PC-3 (cell line): ENCODE results near the gene PRDM13. TPM values are rescaled to one million over a fixed set of nuclear protein-coding genes. Genes with fewer than 3 reads are reported as not detected.

Experiments
- ATAC-seq: fragments of 200-7000 bp; cut with Tn5 transposase; 2 replicates; pipeline ENCODE4 v1.9.1; 2020; ENCODE audit warnings: mild to moderate bottlenecking, moderate library complexity
- BruUV-seq: library from RNA; stranded (reverse); fragments of 400-500 nt; replicated peaks from 2 replicates; lab custom pipeline; 2021; lab: Mats Ljungman, UMichigan
- CTCF ChIA-PET: fragments of 300-600 bp; sonication (Branson Sonifier 250); formaldehyde crosslinking; loops from one replicate; lab custom pipeline; 2022; ENCODE audit warnings: antibody characterized with exemption; lab: Charles Lee
- POLR2A ChIA-PET: fragments of 300-600 bp; sonication (Branson Sonifier 250); formaldehyde crosslinking; loops from one replicate; lab custom pipeline; 2022; ENCODE audit warnings: antibody characterized with exemption; ENCODE audit not compliant: unreplicated experiment; lab: Charles Lee
- DNase-seq: peaks from one replicate; pipeline ENCODE4 v3.0.0-alpha.2; 2015
- H2AFZ ChIP-seq: fragments of 300-600 bp; sonication (generic); 2 replicates; pipeline ENCODE4 v1.6.0; 2016; ENCODE audit warnings: antibody characterized with exemption, low read length
- H3F3A ChIP-seq: fragments of 300-600 bp; sonication (generic); one replicate; pipeline ENCODE4 v1.6.0; 2017; ENCODE audit warnings: antibody characterized with exemption, low read length, control low read depth, mild to moderate bottlenecking; ENCODE audit not compliant: unreplicated experiment
- H3K27ac ChIP-seq: fragments of 300-600 bp; sonication (generic); 2 replicates; pipeline ENCODE4 v1.5.1; 2016; ENCODE audit warnings: mild to moderate bottlenecking, low read length
- H3K27me3 ChIP-seq: fragments of 300-600 bp; sonication (generic); 2 replicates; pipeline ENCODE4 v1.6.1; 2016; ENCODE audit warnings: low read length, mixed read lengths
- H3K36me3 ChIP-seq: fragments of 300-600 bp; sonication (generic); 2 replicates; pipeline ENCODE4 v1.6.1; 2016; ENCODE audit warnings: low read depth, mixed run types, low read length, mixed read lengths
- H3K4me1 ChIP-seq: fragments of 300-600 bp; sonication (generic); 2 replicates; pipeline ENCODE4 v1.5.1; 2016; ENCODE audit warnings: low read length; ENCODE audit not compliant: insufficient read depth
- H3K4me2 ChIP-seq: fragments of 300-600 bp; sonication (generic); 2 replicates; pipeline ENCODE4 v1.6.0; 2016; ENCODE audit warnings: low read length
- H3K4me3 ChIP-seq: fragments of 300-600 bp; sonication (generic); 2 replicates; pipeline ENCODE4 v1.5.1; 2016; ENCODE audit warnings: mild to moderate bottlenecking, low read length, mixed read lengths
- H3K79me2 ChIP-seq: fragments of 300-600 bp; sonication (generic); 2 replicates; pipeline ENCODE4 v1.6.1; 2017; ENCODE audit warnings: low read length, mixed read lengths
- H3K9ac ChIP-seq: fragments of 300-600 bp; sonication (generic); 2 replicates; pipeline ENCODE4 v1.6.0; 2016; ENCODE audit warnings: mild to moderate bottlenecking, low read length
- H3K9me2 ChIP-seq: fragments of 300-600 bp; sonication (generic); replicated peaks from 2 replicates; pipeline ENCODE4 v1.6.1; 2016; ENCODE audit warnings: mixed run types, low read length, mixed read lengths
- H3K9me3 ChIP-seq: fragments of 300-600 bp; sonication (generic); 2 replicates; pipeline ENCODE4 v1.6.1; 2016; ENCODE audit warnings: low read length, mixed read lengths
- H4K20me1 ChIP-seq: fragments of 300-600 bp; sonication (generic); 2 replicates; pipeline ENCODE4 v1.6.1; 2016; ENCODE audit warnings: low read length, mixed read lengths
- CTCF ChIP-seq: fragments of 300-600 bp; sonication (generic); conservative IDR thresholded peaks from 2 replicates; pipeline ENCODE4 v1.5.1; 2017; ENCODE audit warnings: antibody characterized with exemption, low read depth, mild to moderate bottlenecking, low read length
- EZH2 ChIP-seq: fragments of 300-600 bp; sonication (generic); IDR thresholded peaks from one replicate; pipeline ENCODE4 v1.6.1; 2017; ENCODE audit warnings: antibody characterized with exemption, mild to moderate bottlenecking, low read length; ENCODE audit not compliant: unreplicated experiment
- EZH2phosphoT487 ChIP-seq: fragments of 300-600 bp; sonication (generic); IDR thresholded peaks from 2 replicates; pipeline ENCODE4 v1.6.1; 2018; ENCODE audit warnings: mild to moderate bottlenecking, antibody characterized with exemption, low read length, borderline replicate concordance
- intact Hi-C: fragments of 100-400 bp; cut with micrococcal nuclease; formaldehyde crosslinking; loops from 2 replicates; pipeline ENCODE4 v1.9.0; 2023
- total RNA-seq: library from RNA; depleted of rRNA; stranded (reverse); fragments of >200 nt; gene quantifications from 2 replicates; pipeline ENCODE4 v1.2.3, GENCODE V29; 2014

PRDM13 gene
- total RNA-seq, 1 experiment from 2014 or later, result not detected

- Histone ChIP-seq H4K20me1 (no peaks in the 10 kb centered on the region), H3K36me3 (no peaks in the 10 kb centered on the region), H3K27me3 (peaks cover 36% of the 10 kb centered on the region), H3K9me2 (no peaks in the 10 kb centered on the region), H3F3A (no peaks in the 10 kb centered on the region), H3K79me2 (no peaks in the 10 kb centered on the region), H3K4me1 (no peaks in the 10 kb centered on the region), H2AFZ (no peak overlapping the region), H3K9ac (no peak overlapping the region), H3K4me2 (no peak overlapping the region), H3K27ac (no peak overlapping the region), H3K9me3 (no peaks in the 10 kb centered on the region), H3K4me3 (no peak overlapping the region)
- POLR2A ChIA-PET, result no interaction called here
- TF ChIP-seq EZH2phosphoT487, result no peak
- TF ChIP-seq EZH2, result no peak
- TF ChIP-seq CTCF, result no peak
- intact Hi-C loops, result no loop called here
- CTCF ChIA-PET, result no interaction called here
- BruUV-seq, result no TSS peak
- no peak for ATAC-seq
- no peak for DNase-seq
These were observed 4.5 kb downstream of the PRDM13 start for GRCh38 chr6:99611148-99611547.

DNA sequence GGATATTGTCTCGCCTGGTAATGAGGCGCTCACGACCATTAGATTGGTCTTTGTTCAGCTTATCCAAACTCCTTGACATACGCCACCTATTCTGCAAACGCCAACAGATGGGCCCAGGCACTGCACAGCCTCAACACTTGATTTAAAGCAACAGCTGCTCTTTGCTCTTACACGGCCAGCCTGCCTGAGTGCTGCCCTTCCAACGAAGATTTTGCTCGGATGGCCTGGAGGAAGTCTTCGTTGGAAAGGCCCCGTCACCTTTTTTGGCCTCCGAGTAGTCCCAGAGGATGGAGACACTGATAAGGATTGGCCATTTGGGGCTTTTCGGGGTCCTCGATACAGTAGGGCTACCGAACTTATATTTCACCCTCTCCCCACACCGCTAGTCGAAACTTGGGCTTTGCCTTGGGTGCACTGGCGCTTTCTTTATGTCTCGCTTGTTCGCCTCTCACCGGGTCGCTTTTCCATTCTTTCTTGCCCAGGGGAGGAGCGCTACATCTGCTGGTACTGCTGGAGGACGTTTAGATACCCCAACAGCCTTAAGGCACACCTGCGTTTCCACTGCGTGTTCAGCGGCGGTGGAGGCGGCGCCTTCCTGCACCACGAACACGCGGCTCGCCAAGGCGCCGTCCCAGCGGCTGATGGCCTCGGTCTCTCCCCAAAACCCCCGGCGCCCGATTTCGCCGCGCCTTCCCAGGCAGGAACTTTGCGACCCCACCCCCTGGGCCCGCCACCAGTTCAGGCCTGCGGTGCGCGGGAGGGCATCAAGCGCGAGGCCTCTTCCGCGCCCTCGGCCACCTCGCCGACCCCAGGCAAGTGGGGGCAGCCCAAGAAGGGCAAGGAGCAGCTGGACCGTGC is 6.1 kb downstream of the PRDM13 start:
- Histone ChIP-seq H3K9ac (no peak overlapping the region), H3K9me3 (no peaks in the 10 kb centered on the region), H4K20me1 (no peaks in the 10 kb centered on the region), H3K36me3 (no peaks in the 10 kb centered on the region), H3K4me2 (no peak overlapping the region), H3K4me3 (no peak overlapping the region), H3K27ac (no peak overlapping the region), H3K27me3 (peaks cover 35% of the 10 kb centered on the region), H3F3A (no peaks in the 10 kb centered on the region), H3K79me2 (no peaks in the 10 kb centered on the region), H3K9me2 (no peaks in the 10 kb centered on the region), H3K4me1 (no peaks in the 10 kb centered on the region), H2AFZ (no peak overlapping the region)
- no TSS peak for BruUV-seq
- ChIA-PET CTCF (no interaction called here), POLR2A (no interaction called here)
- TF ChIP-seq EZH2 (no peak), CTCF (no peak), EZH2phosphoT487 (no peak)
- intact Hi-C loops, result no loop called here
- ATAC-seq (no peak), DNase-seq (no peak)

- H3K27me3 ChIP-seq, result peaks cover 35% of the 10 kb centered on the region
- no peaks in the 10 kb centered on the region for H3K79me2 ChIP-seq
- no peaks in the 10 kb centered on the region for H4K20me1 ChIP-seq
- POLR2A ChIA-PET, result no interaction called here
- BruUV-seq, result no TSS peak
- no peak overlapping the region for H3K9ac ChIP-seq
- no peak overlapping the region for H3K4me2 ChIP-seq
- no peaks in the 10 kb centered on the region for H3K9me3 ChIP-seq
- intact Hi-C loops, result no loop called here
- CTCF ChIA-PET, result no interaction called here
- no peak overlapping the region for H3K27ac ChIP-seq
- no peaks in the 10 kb centered on the region for H3K36me3 ChIP-seq
- H3K9me2 ChIP-seq, result no peaks in the 10 kb centered on the region
- TF ChIP-seq EZH2phosphoT487 (no peak), CTCF (no peak), EZH2 (no peak)
- H3K4me1 ChIP-seq, result no peaks in the 10 kb centered on the region
- no peak overlapping the region for H3K4me3 ChIP-seq
- H2AFZ ChIP-seq, result no peak overlapping the region
- no peak for DNase-seq
- H3F3A ChIP-seq, result no peaks in the 10 kb centered on the region
- no peak for ATAC-seq
These were observed 6.7 kb downstream of the PRDM13 start for GRCh38 chr6:99613409-99613704.
